Middle frontal gyrus (tissue), 1 donor: ENCODE results near the gene ARMH4.

Experiments
- DNase-seq: peaks from one replicate; pipeline ENCODE4 v3.0.0-alpha.2; 2015; ENCODE audit warnings: low spot score; ENCODE audit errors: extremely low spot score

Gene ARMH4, protein sequence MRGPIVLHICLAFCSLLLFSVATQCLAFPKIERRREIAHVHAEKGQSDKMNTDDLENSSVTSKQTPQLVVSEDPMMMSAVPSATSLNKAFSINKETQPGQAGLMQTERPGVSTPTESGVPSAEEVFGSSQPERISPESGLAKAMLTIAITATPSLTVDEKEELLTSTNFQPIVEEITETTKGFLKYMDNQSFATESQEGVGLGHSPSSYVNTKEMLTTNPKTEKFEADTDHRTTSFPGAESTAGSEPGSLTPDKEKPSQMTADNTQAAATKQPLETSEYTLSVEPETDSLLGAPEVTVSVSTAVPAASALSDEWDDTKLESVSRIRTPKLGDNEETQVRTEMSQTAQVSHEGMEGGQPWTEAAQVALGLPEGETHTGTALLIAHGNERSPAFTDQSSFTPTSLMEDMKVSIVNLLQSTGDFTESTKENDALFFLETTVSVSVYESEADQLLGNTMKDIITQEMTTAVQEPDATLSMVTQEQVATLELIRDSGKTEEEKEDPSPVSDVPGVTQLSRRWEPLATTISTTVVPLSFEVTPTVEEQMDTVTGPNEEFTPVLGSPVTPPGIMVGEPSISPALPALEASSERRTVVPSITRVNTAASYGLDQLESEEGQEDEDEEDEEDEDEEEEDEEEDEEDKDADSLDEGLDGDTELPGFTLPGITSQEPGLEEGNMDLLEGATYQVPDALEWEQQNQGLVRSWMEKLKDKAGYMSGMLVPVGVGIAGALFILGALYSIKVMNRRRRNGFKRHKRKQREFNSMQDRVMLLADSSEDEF

DNA sequence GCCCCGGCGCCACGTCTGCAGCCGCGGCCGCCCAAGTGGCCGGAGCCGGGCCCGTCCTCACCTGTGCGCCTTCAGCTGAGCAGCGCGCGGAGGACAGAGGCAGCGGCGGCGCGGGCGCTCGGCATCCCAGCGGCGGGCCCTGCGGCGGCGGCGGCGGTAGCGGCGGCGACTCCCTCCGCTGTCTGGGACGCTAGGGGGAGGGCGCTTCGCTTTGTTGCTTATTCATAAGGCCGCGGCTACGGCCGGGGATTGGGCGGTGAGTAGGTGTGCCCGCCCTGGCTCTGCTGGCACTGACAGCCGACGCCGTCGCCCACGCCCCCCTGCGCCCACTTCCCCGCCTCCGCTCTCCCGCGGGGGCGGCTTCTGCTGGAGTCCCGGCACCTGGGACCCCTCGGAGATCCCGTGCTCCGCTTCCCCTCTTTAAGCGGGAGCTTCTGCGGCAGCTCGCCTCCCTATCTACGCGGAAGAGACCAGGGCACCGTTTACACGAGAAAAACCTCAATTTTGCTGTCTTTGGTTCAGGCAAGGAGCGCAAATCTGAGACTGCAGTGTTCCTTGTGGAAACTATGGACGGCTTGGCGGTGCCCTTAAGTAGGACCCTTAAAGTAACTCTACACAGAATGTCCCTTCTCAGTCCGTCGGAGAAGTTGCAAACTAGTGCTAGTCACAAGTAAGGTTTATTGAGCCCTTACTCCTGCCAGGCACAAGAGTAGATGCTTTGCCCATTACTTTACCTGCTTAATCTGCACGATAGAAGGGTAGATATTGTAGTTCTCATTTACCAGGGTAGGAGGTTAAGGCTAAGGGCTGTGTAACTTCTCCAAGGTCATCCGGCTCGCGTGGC is at the start of gene ARMH4:
Gene ARMH4 (minus strand): TSS at position 200 of the 844 bp plus-strand sequence. CDS start 12,855 bp downstream, outside the sequence.
- DNase-seq, result peak; percentile 73

DNA sequence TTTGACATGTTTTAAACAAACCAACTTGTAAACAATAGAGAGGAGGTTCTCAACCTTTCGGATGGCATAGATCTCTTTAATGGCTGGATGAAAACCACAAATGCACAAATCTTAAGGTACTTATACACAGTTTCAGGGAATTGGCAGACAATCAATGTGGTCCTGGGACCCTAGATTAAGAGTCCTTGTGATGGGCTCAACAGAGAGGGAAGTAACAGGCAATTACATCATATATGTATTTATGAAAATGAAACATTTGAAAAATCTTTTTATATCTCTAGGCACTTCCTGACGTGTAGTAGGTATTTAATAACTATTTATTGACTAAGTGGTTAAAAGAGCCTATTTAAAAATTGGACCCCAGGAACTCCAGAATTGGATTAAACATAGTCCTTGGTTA is 48.8 kb upstream of the ARMH4 start:
- no peak for DNase-seq

DNA sequence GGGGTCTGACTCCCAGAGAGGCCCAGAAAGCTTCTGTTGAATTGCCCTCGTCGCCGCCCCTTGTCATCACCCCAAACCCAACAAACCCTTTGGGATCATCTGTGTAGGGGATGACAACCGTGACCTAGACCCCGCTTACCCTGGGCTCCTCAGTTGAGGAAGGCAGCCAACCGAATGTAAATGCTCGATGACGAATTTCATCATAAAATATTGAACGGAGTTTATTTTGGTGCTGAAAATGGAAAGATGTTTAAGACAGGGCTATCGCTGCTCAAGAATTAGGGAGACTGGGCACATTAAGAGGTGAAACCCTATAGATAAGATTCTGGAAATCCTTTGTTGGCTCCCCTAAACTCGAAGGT is 48.4 kb upstream of the ARMH4 start:
- DNase-seq, result no peak

DNA sequence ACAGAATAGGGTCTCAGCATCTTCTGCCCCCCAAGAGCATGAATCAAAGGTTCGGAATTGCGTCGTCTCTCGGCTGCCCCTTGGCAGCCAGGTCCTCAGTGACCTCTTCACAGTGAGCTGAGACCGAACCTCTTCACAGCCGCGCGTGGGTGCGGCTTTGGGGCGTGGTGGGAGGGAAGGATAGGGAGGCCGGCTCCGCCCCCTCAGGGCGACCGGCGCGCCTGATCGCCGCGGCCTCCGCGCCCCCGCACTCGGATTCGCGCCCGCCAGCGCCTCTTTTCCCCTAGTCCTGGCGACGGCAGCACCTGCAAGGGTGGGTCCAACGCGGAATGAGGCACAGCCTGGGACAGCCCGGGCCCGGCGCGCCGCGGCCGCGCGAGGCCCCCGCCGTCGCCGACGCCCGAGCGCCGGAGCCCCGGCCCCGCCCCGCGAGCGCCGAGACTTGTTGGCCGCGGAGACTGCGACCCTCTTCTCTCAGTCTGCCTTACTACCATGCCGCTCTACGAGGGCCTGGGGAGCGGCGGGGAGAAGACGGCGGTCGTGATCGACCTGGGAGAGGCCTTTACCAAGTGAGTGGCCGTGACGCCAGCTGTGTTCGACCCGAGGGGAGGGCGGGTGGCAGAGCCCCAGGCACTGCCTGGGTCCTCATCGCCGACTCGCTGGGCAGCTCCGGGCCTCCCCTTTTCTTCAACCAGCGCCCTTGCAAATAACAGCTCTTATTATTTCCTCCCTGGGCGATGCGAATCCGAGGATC is 47.9 kb upstream of the ARMH4 start, which contains the start of gene ACTR10:
Gene ACTR10 (plus strand): TSS at position 424 of the 754 bp plus-strand sequence. CDS start 69 bp downstream, at position 493.
- DNase-seq, result peak; percentile 64

DNA sequence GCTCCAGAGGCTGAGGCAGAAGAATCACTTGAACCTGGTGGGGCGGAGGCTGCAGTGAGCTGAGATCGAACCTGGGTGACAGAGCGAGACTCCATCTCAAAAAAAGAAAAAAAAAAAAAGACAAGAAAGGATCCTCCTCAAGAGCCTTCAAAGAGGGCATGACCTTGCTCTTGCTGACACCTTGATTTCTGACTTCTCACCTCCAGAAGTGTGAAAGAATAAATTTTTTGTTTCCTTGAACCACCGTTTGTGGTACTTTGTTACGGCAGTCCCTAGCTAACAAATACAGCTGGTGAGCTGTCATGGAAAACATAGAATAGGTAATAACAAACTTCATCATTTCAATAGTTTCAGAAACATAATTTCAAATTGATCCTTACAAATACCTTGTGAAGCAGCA is 46.1 kb upstream of the ARMH4 start:
- no peak for DNase-seq

DNA sequence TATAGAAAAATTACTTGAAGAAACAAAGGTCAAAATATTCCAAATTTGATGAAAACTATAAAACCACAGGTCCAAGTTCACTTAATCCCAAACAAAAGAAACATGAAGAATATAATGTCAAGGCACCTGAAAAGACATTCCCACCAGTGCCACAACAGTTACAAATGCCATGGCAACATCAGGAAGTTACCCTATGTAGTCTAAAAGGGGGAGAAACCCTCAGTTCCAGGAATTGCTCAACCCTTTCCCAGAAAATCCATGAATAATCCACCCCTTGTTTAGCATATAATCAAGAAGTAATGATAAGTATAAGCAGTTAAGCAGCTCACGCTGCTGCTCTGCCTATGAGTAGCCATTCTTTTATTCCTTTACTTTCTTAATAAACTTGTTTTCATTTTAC is 44.2 kb upstream of the ARMH4 start:
- no peak for DNase-seq

DNA sequence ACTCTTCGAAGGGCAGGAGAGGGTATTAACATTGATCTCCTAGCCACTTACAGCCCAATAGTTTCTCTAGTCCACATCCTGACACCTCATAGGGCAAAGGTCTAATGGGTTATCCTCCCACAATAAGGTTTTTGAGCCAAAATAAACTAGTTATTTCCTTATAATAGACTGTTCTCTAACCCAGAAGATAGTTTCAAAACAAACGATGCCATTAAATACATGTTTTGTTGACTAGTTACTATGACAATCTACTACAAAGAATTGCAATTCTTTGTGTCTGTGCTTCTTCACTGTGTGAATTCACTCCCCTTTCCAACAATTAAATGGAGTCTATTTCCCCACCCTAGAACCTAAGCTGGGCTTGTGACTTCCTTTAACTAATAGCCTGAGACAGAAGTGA is 41.5 kb upstream of the ARMH4 start:
- DNase-seq, result no peak

DNA sequence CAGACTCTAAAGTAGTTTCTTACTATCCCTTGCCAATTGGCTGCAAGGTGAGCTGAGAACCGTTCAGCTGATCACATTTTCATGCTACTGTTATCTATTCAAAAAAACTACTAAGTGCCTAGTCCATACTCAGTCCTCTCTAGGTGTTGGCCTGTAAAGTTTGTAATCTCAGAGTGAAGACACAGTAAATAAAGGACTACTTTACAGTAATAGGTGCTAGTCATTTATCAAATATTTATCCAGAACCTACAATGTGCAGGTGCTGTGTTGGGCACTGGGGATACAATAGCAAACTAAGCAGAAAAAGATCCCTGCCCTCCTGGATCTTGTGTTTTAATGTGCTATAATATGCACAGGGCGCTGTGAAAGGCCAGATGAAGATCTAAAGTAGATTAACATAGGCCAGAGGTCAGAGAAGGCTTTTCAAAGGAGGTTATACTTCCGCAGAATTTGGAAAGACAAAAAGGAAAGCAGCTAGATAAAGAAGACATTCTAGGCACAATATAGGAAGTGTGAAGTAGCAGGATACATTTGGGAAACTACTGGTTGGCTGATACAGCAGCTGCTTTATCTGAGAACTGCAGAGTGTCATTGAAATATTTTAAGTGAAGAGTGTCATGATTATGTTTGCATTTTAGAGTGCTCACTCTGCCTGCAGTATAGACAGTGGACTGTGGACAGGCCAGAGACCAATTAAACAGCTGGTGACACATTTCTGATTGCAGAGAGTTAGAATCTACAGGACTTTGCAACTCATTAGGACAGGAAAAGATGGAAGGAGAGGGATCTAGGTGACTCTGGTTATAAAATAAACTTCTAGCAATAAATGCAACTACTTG is 40.0 kb upstream of the ARMH4 start:
- no peak for DNase-seq

DNA sequence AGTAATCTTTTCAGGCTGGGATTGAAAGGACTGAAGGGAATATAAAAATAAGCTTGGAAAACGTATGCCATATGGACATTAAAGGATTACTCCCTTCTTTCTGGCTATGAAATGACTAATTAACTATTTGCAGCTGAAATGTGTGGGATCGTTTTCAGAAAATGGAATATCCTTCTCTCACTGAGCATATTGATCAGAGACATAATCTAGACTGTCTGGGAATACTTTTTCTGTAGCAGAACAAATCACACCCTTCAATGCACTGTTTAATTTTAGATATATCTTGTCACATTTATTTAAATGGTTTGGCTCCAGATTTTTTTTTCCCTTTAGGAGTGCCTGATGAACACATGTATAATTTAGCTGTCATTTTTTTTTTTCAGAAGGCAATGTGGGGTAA is 37.2 kb upstream of the ARMH4 start:
- DNase-seq, result no peak

DNA sequence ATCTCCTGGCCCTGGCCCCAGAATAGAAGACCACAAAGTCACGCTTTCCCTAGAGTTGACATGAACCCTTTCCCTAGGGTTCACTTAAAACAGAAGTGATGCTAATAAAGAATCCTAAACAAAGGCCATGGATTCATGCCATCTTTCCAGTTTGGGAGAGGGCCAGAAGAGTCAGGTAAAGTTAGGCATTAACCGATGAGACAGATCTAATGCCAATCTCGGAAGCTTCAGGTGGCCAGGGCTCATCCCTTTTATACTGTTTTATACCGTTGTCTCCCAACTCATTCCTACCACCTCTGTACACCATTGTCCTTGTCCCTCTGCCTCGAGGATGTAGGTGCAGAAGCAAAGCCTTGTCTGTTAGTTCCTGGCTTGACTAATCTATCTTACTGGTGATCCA is 25.1 kb upstream of the ARMH4 start:
- DNase-seq, result no peak

DNA sequence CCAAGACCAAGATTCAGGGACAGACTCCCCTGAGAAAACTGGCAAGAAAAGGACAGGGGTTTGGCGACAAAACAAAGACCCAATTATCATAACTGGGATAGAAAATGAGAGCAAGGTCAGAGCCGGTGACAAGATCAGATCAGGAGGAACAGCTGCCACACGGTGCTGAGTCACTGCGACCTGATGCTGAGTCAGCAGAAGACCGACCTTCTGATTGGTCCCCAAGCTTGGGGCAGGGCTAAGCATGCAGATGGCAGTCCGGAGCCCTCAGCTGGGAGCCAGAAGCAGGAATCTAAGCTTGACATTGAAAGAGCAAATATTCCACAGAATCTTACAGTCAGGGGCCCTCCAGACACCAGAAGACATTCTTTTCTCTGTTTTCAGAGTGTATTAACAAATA is 19.1 kb upstream of the ARMH4 start:
- no peak for DNase-seq

DNA sequence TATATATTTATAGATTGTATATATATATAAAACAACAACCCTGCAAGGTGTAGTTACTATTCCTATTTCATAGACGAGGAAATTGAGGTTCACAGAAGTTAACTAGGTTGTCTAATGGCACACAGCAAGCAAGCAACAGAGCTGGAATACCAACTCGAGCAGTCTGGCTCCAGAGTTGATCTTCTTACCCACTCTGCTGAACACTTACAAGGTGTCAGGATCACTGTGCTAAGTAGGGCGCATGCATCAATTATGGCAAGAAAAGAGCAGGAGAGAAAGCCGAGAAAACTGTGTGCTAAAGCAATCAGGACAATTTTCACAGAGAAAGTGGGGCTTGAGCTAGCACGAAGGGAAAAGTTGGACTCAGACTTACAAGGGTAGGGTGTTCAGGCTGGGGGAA is 15.9 kb upstream of the ARMH4 start:
- no peak for DNase-seq

DNA sequence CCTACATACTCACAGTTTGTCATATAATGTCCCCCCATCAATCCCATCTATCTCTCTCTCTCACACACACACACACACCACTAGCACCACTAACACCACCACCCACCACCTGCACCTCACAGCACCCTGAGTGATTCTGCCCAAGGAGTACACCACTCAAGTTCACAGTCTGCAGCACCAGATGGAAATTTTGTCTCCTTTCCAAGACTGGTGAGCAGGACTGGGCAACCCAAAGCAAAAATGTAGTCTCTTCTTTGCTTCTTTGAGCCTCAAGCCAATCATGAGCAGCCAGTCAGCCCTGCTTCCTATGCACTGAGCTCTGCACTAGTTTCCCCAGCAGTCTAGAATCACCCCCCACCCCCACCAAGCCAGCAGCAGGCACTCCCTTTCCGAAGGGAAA is 15.0 kb upstream of the ARMH4 start:
- no peak for DNase-seq

DNA sequence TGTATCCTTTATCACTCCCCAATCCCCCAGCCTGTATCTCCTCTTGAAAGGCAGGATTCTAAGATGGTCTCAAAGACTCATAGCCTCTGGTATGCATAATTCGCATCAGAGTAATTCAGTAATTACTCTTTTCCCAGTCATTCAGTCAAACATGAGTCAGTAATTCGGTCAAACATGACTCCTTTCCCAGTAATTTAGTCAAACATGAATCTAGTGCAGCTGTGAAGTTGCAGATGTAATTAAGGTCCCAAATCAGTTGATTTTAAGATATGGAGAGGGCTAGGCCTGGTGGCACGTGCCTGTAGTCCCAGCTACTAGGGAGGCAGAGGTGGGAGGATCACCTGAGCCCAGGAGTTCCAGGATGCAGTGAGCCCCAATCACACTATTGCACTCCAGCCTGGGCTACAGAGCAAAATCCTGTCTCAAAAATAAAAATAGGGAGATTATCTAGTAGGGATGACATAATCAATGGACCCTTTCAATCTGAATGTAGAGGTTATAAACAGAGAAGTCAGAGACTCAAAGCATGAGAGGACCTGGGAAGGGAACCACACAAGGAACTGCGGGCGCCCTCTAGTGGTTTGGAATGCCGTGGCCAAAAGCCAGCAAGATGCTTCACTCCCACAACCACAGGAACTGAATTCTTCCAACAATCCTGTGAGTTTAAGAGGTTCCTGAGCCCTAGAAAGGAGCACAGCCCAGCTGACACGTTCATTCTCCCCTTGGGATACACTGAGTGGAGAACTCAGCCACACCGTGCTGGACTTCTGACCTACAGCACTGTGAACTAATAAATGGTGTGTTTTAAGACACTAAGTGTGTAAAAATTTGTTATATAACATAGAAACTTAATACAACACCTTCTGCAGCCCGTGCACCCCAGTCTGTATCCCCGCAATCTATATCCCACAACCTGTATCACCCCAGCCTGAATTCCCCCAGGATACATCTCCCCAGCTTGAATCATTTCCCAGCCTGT is 14.3 kb upstream of the ARMH4 start:
- DNase-seq, result peak; percentile 60

DNA sequence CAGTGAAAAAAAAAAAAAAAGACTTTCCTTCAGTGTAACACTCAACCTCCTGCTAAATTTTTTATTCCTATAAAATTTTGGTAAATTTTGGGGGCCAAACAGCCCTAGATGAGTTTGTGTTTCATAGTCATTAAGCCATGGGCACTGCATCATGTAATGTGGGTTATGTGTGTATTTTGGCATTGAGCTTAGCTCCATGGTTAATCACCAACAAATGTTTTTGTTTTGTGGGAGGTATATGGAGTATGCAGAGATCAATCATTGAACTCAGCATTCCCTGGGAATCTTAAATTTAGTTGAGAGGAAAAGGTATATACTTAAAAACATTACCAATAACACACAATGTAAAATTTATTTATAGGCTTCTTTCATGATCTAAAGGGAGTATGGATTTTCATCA is 8.5 kb upstream of the ARMH4 start:
- no peak for DNase-seq

DNA sequence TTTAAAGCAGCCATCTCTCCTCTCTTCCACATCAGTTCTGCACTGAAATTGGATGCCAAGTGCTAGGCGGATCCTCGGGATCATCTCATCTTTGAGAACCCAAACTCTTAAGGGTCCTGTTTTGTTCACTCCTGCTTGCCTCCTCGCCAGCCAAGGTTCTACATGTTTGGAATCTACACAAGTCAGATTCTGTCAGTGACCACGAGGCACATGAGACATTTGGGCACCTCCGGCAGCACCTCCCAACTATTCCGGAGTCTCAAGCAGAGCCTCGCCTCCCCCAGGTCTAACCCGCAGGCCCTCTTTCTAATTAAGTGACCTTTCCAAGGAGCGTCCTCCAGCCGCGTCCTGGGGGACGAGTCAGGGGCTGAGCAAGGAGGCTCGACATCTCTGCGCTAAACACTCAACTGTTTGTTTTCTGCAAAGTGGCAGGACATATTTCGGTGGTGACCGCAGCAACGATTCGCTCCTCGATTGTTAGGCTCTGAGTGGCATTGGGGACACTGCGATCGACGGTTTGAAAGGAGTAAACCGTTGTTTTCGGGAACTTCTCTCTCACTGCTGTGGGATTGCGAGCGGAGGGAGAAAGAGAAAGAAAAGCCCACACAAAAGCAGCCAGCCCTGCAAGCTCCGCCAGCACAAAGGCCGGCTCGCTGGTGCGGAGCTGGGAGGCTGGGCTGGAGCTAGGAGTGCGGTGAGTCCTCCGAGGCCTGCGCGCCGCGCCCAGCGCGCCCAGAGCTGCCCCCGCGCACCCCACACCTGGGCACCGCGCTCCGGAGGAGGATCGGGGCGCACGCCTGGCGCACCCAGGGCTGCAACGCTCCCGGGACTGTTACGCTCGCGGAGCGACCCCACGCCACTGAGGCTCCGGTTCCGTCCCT is 640 bp downstream of the ARMH4 start:
- DNase-seq, result no peak

DNA sequence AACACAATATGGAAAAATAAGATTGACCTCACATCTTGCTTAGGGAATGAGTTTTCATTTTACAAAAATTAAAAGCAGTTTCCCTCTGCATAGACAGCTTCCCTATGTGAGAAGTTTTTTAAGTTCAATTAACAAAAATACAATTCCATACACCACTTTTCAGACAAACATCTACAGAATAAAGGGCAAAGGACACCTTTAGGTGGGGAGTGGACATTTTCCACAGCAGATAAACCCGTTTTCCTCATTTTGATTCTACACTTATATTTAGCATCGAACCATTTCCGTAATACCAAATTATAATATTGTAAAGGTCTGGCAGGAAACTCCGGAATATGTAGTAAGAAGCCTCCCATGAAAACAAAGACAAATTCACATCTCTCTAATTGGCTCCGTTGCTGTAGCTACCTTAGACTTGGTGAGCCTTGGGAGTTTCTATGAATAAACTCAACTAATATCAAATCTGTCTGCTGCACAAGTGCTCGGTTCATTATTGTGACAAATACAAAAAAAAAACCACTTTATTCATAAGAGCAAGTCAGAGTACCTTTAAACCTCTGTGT is 1.7 kb downstream of the ARMH4 start:
- DNase-seq, result no peak

DNA sequence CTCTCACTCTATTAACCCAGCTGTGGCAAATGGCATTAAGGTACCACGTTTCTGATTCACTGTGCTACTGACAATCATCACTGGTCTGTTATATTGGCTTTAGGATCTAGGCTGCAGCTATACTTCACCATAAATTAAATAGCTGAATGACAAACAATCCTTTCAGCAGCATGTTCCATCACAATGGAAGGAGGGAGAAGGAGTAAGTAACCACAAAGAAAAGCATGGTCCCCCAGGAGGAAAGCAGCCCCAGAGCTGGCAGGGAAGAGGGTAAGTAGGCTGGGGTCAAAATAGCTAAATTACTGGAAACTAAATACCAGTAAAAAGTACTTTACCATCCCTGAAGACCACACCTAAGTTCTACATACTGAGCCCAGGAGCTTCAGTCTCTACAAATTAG is 2.8 kb downstream of the ARMH4 start:
- DNase-seq, result no peak
